ENCODE data around the gene ATP6V0B. TPM values are rescaled to one million over a fixed set of nuclear protein-coding genes. Genes with fewer than 3 reads are reported as not detected.

ATP6V0B gene
- total and polyA plus RNA-seq, 9 of the 15 experiments (the other 6 are each of a cell fraction or from before 2014, with no cell fraction given), result 137 to 328 (median 220) TPM

- TF ChIP-seq ZNF449 (CRISPR knock-in tag; IDR thresholded peaks at IDR 0.05) (no peak), ATF3 (IDR thresholded peaks at IDR 0.05) (no peak), ATF3 (CRISPR knock-in tag; conservative IDR thresholded peaks at IDR 0.05) (peak; percentile 85), ZNF696 (CRISPR knock-in tag; conservative IDR thresholded peaks at IDR 0.05) (no peak), TEAD2 (tag; IDR thresholded peaks at IDR 0.05) (peak; percentile 66), SREBF1 (IDR thresholded peaks at IDR 0.05; ENCODE audit: borderline replicate concordance, low read depth, low read length) (peak; percentile 69), SREBF2 (CRISPR knock-in tag; IDR thresholded peaks at IDR 0.05) (no peak), KDM1A (IDR thresholded peaks at IDR 0.05) (no peak), ADNP (tag; IDR thresholded peaks at IDR 0.05) (no peak; the same call in 1 of the 2 replicates), E2F6 (IDR thresholded peaks at IDR 0.05; ENCODE audit: borderline replicate concordance in 1 of 2, extremely low read depth in 1 of 2, insufficient read depth in 1 of 2, insufficient read length in 1 of 2, low read depth in 1 of 2, low read length in 1 of 2, poor library complexity in 1 of 2, severe bottlenecking in 1 of 2) (peak; percentile 87 to 90), CHD2 (IDR thresholded peaks at IDR 0.05; ENCODE audit: low read depth, low read length) (peak; percentile 35; the same call in 1 of the 2 replicates), CBFB (CRISPR knock-in tag; IDR thresholded peaks at IDR 0.05) (peak; percentile 71; the same call in 1 of the 2 replicates), NBN (IDR thresholded peaks at IDR 0.05; ENCODE audit: low read depth) (peak; percentile 67; the same call in 1 of the 2 replicates), FIP1L1 (IDR thresholded peaks at IDR 0.05; ENCODE audit: low read depth, low read length, poor library complexity, severe bottlenecking) (peak; percentile 100), ZNF133 (CRISPR knock-in tag; IDR thresholded peaks at IDR 0.05) (no peak), CBFA2T2 (conservative IDR thresholded peaks at IDR 0.05) (peak; percentile 57; the same call in 1 of the 2 replicates), DPF2 (IDR thresholded peaks at IDR 0.05) (peak; percentile 21), RBM17 (IDR thresholded peaks at IDR 0.05; ENCODE audit: borderline replicate concordance, low read depth, low read length) (no peak), BMI1 (IDR thresholded peaks at IDR 0.05; ENCODE audit: low read length) (no peak), ID3 (CRISPR knock-in tag; IDR thresholded peaks at IDR 0.05) (no peak), ID3 (tag; IDR thresholded peaks at IDR 0.05) (peak; percentile 92), ZC3H11A (IDR thresholded peaks at IDR 0.05; ENCODE audit: low read depth, low read length) (no peak), HCFC1 (IDR thresholded peaks at IDR 0.05; ENCODE audit: low read depth, low read length) (peak; percentile 100), RBM25 (IDR thresholded peaks at IDR 0.05; ENCODE audit: low read depth, low read length, severe bottlenecking) (no peak), COPS2 (conservative IDR thresholded peaks at IDR 0.05) (no peak), POLR2H (tag; IDR thresholded peaks at IDR 0.05; ENCODE audit: low read depth) (no peak)
Observed at GRCh38 chr1:43946236-43947060, 28.3 kb upstream of the ATP6V0B start, which contains the start of gene IPO13 (continued).

Measured in K562 (cell line).